Testis (tissue), 3 donors: ENCODE data around the gene ITPRID1. TPM values are rescaled to one million over a fixed set of nuclear protein-coding genes. Genes with fewer than 3 reads are reported as not detected.

Source experiments
- DNase-seq: peaks from one replicate; pipeline ENCODE4 v3.0.0-alpha.2; 2019
- H3K27ac ChIP-seq, 2 donors: fragments of 200-600 bp; sonication (generic); one replicate each; pipeline ENCODE4 v1.5.1; 2019
- H3K27me3 ChIP-seq: fragments of 200-600 bp; sonication (generic); one replicate; pipeline ENCODE4 v1.5.1; 2019
- H3K36me3 ChIP-seq: fragments of 200-600 bp; sonication (generic); one replicate; pipeline ENCODE4 v1.5.1; 2017; ENCODE audit warnings: low read depth; ENCODE audit errors: missing control alignments
- H3K4me1 ChIP-seq: fragments of 200-600 bp; sonication (generic); one replicate; pipeline ENCODE4 v1.5.1; 2019
- H3K4me3 ChIP-seq, 2 donors: fragments of 200-600 bp; sonication (generic); one replicate each; pipeline ENCODE4 v1.5.1; 2017 to 2019
- H3K9me3 ChIP-seq: fragments of 200-600 bp; sonication (generic); one replicate; pipeline ENCODE4 v1.5.1; 2017
- CTCF ChIP-seq, 3 experiments: fragments of 450-650 bp in 2 of 3; fragments of 200-600 bp in 1 of 3; sonication (generic) in 1 of 3; IDR thresholded peaks; one replicate each; pipeline ENCODE4 v1.5.1; 2016 to 2019; ENCODE audit warnings: antibody characterized with exemption in 3 of 3, mild to moderate bottlenecking in 2 of 3, moderate library complexity in 1 of 3
- POLR2A ChIP-seq: fragments of 450-650 bp; IDR thresholded peaks from one replicate; pipeline ENCODE4 v1.6.1; 2017; ENCODE audit warnings: antibody characterized with exemption, mild to moderate bottlenecking, moderate library complexity
- WGBS, 2 donors: methylation state at CpG; one replicate each; pipeline ENCODE4 v1.1.5; 2018; 5-methylcytosine and 5-hydroxymethylcytosine counted together
- intact Hi-C: fragments of 100-400 bp; cut with DNase I; formaldehyde crosslinking; loops from one replicate; pipeline ENCODE4 v1.15.1; 2023; ENCODE audit warnings: low total_unique reads
- polyA plus RNA-seq: library from polyadenylated mRNA; stranded (reverse); fragments of 350-450 nt; fragmentation: Illumina TruSeq; extraction: RNeasy Lipid Tissue Mini Kit (QIAGEN cat#74804); gene quantifications from one replicate; pipeline ENCODE4 v1.2.3, GENCODE V29; 2014; ENCODE audit warnings: low read depth, low replicate concordance; ENCODE audit not compliant: insufficient read depth
- total RNA-seq, 2 donors: library from RNA; depleted of rRNA; stranded (reverse); fragments of >200 nt; gene quantifications; one replicate each; pipeline ENCODE4 v1.2.3, GENCODE V29; 2016

Gene ITPRID1
- total and polyA plus RNA-seq, 3 donors from 2014 or later = 1.6 to 2.3 (median 2.1) TPM

- TF ChIP-seq POLR2A (no peak), CTCF (IDR thresholded peaks at IDR 0.05) (no peak)
- no peaks in the 10 kb centered on the region for H3K4me1 ChIP-seq
- H3K4me3 ChIP-seq = no peak overlapping the region
- intact Hi-C loops = no loop called here
- H3K9me3 ChIP-seq = no peaks in the 10 kb centered on the region
- H3K27me3 ChIP-seq = no peaks in the 10 kb centered on the region
- no peaks in the 10 kb centered on the region for H3K36me3 ChIP-seq
- DNase-seq = no peak
- WGBS, 2 donors = 73 to 74% methylated on average over 5 of the region's 5 CpGs
- H3K27ac ChIP-seq = no peak overlapping the region
These were observed 88.2 kb downstream of the ITPRID1 start for GRCh38 chr7:31602041-31602625.

- no peak overlapping the region for H3K27ac ChIP-seq
- no peaks in the 10 kb centered on the region for H3K36me3 ChIP-seq
- H3K4me3 ChIP-seq = no peak overlapping the region
- no peaks in the 10 kb centered on the region for H3K27me3 ChIP-seq
- intact Hi-C loops = no loop called here
- WGBS, 2 donors = 64 to 70% methylated on average over 5 of the region's 5 CpGs
- TF ChIP-seq POLR2A (no peak), CTCF (IDR thresholded peaks at IDR 0.05) (no peak)
- no peaks in the 10 kb centered on the region for H3K4me1 ChIP-seq
- no peak for DNase-seq
- no peaks in the 10 kb centered on the region for H3K9me3 ChIP-seq
These were observed 89.2 kb downstream of the ITPRID1 start for GRCh38 chr7:31603046-31603445.

GRCh38 chr7:31613604-31614003 is 99.7 kb downstream of the ITPRID1 start:
- 67 to 69% methylated on average over 1 of the region's 1 CpG for WGBS, 2 donors
- TF ChIP-seq POLR2A = no peak
- no peak for TF ChIP-seq CTCF (IDR thresholded peaks at IDR 0.05)
- no peaks in the 10 kb centered on the region for H3K4me1 ChIP-seq
- no peaks in the 10 kb centered on the region for H3K27me3 ChIP-seq
- intact Hi-C loops = no loop called here
- DNase-seq = no peak
- no peaks in the 10 kb centered on the region for H3K36me3 ChIP-seq
- no peaks in the 10 kb centered on the region for H3K9me3 ChIP-seq
- no peak overlapping the region for H3K27ac ChIP-seq
- H3K4me3 ChIP-seq = no peak overlapping the region

- no peaks in the 10 kb centered on the region for H3K27me3 ChIP-seq
- WGBS, 2 donors = 86 to 92% methylated on average over 1 of the region's 1 CpG
- intact Hi-C loops = no loop called here
- no peak for DNase-seq
- H3K27ac ChIP-seq = no peak overlapping the region
- no peaks in the 10 kb centered on the region for H3K36me3 ChIP-seq
- no peaks in the 10 kb centered on the region for H3K4me1 ChIP-seq
- no peak overlapping the region for H3K4me3 ChIP-seq
- no peak for TF ChIP-seq POLR2A
- no peak for TF ChIP-seq CTCF (IDR thresholded peaks at IDR 0.05)
- H3K9me3 ChIP-seq = no peaks in the 10 kb centered on the region
These were observed 119.6 kb downstream of the ITPRID1 start for GRCh38 chr7:31633467-31633866.

- H3K36me3 ChIP-seq = no peaks in the 10 kb centered on the region
- H3K4me3 ChIP-seq = no peak overlapping the region
- intact Hi-C loops = no loop called here
- no peaks in the 10 kb centered on the region for H3K4me1 ChIP-seq
- 44 to 51% methylated on average over 2 of the region's 2 CpGs for WGBS, 2 donors
- peak; percentile 70 for DNase-seq
- H3K27me3 ChIP-seq = no peaks in the 10 kb centered on the region
- TF ChIP-seq POLR2A (no peak), CTCF (IDR thresholded peaks at IDR 0.05) (peak; percentile 44 to 72 (median 69))
- H3K9me3 ChIP-seq = no peaks in the 10 kb centered on the region
- H3K27ac ChIP-seq = no peak overlapping the region
These were observed 120.1 kb downstream of the ITPRID1 start for GRCh38 chr7:31633894-31634494.
